Measurements from ENCODE around the gene C11orf24.

The C11orf24 gene

DNA sequence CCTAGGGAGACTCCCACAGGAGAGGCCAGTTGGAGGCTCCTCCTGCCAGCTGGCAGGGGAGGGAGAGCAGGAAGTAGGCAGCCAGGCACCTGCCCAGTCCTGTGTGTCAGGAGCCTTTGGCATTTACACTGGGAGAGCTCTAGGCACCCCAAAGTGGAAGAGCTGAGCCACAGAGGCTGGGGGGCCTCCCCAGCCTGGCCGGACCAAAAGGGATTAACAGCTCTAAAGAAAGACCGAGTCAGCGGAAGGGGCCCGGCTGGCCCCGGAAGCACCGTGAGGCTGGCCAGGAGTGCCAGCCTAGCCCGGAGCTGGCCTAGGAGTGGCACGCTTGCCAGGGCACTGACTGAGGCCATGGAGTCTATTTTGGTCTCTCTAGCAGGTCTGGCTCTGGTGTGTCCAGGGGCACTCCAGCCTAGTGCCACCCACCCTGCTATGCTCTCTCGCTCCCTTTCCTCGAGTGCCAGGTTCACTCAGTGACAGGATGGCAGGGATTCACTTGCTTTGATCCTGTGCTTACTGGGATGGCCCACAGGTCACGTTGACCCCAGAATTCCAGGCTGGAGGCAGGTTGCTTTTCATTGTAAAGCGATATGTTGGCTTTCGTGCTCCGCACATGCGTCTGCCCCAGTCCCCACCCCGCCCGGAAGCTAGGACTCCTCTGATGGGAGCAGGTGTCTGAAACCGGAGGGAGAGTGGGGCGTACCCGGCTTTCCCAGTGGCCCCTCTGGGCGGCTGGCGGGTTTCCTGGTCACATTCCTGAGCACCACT lies 55.4 kb downstream of the C11orf24 start:
- TF ChIP-seq, protein P1, sequence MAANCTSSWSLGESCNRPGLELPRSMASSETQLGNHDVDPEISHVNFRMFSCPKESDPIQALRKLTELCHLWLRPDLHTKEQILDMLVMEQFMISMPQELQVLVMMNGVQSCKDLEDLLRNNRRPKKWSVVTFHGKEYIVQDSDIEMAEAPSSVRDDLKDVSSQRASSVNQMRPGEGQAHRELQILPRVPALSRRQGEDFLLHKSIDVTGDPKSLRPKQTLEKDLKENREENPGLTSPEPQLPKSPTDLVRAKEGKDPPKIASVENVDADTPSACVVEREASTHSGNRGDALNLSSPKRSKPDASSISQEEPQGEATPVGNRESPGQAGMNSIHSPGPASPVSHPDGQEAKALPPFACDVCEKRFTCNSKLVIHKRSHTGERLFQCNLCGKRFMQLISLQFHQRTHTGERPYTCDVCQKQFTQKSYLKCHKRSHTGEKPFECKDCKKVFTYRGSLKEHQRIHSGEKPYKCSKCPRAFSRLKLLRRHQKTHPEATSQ (tag by site-specific recombination; IDR thresholded peaks at IDR 0.05) = no peak
- TF ChIP-seq ZNF585B (tag by site-specific recombination; IDR thresholded peaks at IDR 0.05) = no peak
- no peak for TF ChIP-seq ZNF174 (tag by site-specific recombination; IDR thresholded peaks at IDR 0.05)
- no peak for TF ChIP-seq ZXDB (tag by site-specific recombination; IDR thresholded peaks at IDR 0.05)
- TF ChIP-seq, protein P2, sequence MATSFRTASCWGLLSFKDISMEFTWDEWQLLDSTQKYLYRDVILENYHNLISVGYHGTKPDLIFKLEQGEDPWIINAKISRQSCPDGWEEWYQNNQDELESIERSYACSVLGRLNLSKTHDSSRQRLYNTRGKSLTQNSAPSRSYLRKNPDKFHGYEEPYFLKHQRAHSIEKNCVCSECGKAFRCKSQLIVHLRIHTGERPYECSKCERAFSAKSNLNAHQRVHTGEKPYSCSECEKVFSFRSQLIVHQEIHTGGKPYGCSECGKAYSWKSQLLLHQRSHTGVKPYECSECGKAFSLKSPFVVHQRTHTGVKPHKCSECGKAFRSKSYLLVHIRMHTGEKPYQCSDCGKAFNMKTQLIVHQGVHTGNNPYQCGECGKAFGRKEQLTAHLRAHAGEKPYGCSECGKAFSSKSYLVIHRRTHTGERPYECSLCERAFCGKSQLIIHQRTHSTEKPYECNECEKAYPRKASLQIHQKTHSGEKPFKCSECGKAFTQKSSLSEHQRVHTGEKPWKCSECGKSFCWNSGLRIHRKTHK (tag by site-specific recombination; IDR thresholded peaks at IDR 0.05) = no peak
- no peak for TF ChIP-seq ZSCAN16 (tag by site-specific recombination; IDR thresholded peaks at IDR 0.05)
- no peak for TF ChIP-seq KLF16 (tag by site-specific recombination; IDR thresholded peaks at IDR 0.05)
- no peak for TF ChIP-seq ZNF600 (tag by site-specific recombination; IDR thresholded peaks at IDR 0.05)
- TF ChIP-seq ZNF302 (tag by site-specific recombination; IDR thresholded peaks at IDR 0.05; ENCODE audit: low read depth) = no peak
- no peak for TF ChIP-seq ZNF175 (tag by site-specific recombination; IDR thresholded peaks at IDR 0.05)
- TF ChIP-seq, protein P3, sequence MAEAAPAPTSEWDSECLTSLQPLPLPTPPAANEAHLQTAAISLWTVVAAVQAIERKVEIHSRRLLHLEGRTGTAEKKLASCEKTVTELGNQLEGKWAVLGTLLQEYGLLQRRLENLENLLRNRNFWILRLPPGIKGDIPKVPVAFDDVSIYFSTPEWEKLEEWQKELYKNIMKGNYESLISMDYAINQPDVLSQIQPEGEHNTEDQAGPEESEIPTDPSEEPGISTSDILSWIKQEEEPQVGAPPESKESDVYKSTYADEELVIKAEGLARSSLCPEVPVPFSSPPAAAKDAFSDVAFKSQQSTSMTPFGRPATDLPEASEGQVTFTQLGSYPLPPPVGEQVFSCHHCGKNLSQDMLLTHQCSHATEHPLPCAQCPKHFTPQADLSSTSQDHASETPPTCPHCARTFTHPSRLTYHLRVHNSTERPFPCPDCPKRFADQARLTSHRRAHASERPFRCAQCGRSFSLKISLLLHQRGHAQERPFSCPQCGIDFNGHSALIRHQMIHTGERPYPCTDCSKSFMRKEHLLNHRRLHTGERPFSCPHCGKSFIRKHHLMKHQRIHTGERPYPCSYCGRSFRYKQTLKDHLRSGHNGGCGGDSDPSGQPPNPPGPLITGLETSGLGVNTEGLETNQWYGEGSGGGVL (tag by site-specific recombination; IDR thresholded peaks at IDR 0.05) = no peak
- no peak for TF ChIP-seq ZNF10 (tag by site-specific recombination; IDR thresholded peaks at IDR 0.05)
- TF ChIP-seq, protein P4, sequence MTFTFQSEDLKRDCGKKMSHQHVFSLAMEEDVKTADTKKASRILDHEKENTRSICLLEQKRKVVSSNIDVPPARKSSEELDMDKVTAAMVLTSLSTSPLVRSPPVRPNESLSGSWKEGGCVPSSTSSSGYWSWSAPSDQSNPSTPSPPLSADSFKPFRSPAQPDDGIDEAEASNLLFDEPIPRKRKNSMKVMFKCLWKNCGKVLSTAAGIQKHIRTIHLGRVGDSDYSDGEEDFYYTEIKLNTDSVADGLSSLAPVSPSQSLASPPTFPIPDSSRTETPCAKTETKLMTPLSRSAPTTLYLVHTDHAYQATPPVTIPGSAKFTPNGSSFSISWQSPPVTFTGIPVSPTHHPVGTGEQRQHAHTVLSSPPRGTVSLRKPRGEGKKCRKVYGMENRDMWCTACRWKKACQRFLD (tag by site-specific recombination; IDR thresholded peaks at IDR 0.05) = no peak
- Histone ChIP-seq H3K4me3 (ENCODE audit: low read depth, low read length) (no peak overlapping the region), H3K9me3 (ENCODE audit: control insufficient read depth, insufficient read depth, low read depth, low read length) (no peaks in the 10 kb centered on the region), H3K4me1 (ENCODE audit: control insufficient read depth, insufficient read depth, low read length) (no peaks in the 10 kb centered on the region), H3K36me3 (ENCODE audit: control insufficient read depth in 2 of 2, insufficient read depth in 1 of 2, low read length in 2 of 2) (no peaks in the 10 kb centered on the region), H3K27ac (ENCODE audit: extremely low read depth, low read depth, low read length) (no peak overlapping the region)
- ChIA-PET POLR2A (interaction anchor here (0.5 kb wide), 1 partner anchor 253 kb away, joined by 3 read pairs; no protein-coding TSS in a partner anchor), CTCF (interaction anchor here (1.3 kb wide), 1 partner anchor 10 kb away, joined by 8 read pairs; no protein-coding TSS in a partner anchor)

DNA sequence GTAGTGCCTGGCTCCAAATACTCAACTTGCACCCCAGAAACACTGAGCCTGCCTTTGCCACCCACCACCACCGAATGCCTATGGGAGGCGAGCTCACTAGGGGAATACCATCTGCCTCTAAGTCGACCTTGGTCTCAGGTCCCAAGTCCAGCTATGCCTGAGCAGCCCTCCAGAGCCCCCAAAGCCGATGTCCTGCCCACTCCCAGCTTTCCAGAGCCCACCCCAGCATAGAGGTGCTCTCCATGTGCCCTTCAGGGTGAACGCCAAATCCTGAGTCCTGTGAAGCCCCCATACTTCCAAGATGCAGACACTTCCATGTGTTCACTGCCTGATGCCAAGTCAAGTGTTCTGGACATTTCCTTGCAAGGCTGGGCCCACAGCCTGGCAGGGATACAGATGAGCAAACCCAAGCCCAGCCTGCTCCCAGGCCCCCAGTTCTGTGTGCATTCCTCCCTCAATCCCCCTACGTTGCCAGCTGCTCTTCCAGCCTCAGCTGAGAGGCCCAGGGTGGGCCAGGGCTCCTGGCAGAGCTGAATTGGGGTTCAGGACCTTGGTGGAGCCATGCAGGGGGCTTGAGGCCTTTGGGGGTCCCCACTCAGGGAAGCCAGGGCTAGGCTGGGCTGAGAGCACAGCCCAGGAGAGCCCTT lies 56.1 kb downstream of the C11orf24 start:
- H3K4me1 ChIP-seq (ENCODE audit: control insufficient read depth, insufficient read depth, low read length) = 0 out of 2 replicates have a peak, but pooled peaks cover 2% of the 10 kb centered on the region
- no peak for TF ChIP-seq ZNF585B (tag by site-specific recombination; IDR thresholded peaks at IDR 0.05)
- TF ChIP-seq ZNF366 (tag by site-specific recombination; conservative IDR thresholded peaks at IDR 0.05) = no peak
- TF ChIP-seq ZFHX2 (tag by site-specific recombination; conservative IDR thresholded peaks at IDR 0.05) = 0 out of 2 replicates have a peak, but pooled peaks have one; percentile 3
- POLR2A ChIA-PET = no interaction called here
- H3K4me3 ChIP-seq (ENCODE audit: low read depth, low read length) = no peak overlapping the region
- H3K9me3 ChIP-seq (ENCODE audit: control insufficient read depth, insufficient read depth, low read depth, low read length) = no peaks in the 10 kb centered on the region
- CTCF ChIA-PET = no interaction called here
- no peak overlapping the region for H3K27ac ChIP-seq (ENCODE audit: extremely low read depth, low read depth, low read length)
- H3K36me3 ChIP-seq (ENCODE audit: control insufficient read depth in 2 of 2, insufficient read depth in 1 of 2, low read length in 2 of 2) = no peaks in the 10 kb centered on the region

Measured in HEK293 (cell line).